Measurements from ENCODE around the gene ZNF649. TPM values are rescaled to one million over a fixed set of nuclear protein-coding genes. Genes with fewer than 3 reads are reported as not detected.

Gene ZNF649
- total and polyA plus RNA-seq, 2 of the 13 experiments (the other 11 are each of a cell fraction or from before 2014, with no cell fraction given): 3.0 to 13.4 TPM

DNA sequence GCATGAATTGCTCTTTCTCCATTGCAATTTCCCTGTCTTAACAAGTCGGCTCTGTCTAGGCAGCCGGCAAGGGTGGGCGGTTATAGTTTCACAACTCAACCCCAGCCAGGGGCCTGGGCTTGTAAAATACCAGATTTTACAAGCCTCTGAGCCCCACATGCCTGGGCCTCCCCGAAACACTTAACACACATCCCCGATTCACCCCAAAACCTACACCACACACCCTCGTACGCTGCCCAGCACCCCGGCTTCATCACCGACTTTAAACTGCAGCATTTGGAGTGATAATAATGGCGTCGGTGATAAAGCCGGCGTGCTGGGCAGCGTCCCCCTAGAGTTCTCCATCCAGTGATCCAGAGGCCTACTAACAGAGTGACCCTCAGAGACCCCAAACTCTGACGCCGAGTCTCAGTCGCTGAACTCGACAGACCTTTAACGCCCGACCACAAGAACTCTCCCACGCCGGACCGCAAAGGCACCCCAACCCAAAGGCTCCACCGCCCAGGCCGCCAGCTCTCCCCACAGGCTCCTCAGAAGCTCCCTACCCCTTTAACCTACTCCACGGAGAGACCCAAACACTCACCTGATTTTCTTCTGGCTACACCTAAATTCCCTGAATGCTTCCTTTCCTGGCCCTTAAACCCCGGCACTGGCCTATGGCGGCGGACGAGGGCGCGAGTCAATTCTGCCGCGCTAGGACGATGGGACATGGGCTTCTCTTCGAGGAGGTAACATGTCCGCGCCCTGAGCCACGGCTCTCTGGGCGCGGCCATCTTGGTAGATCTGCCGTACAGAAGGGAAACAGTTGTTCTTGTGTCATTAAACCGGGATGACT, at the start of gene ZNF649 (continued):
- no peak for TF ChIP-seq ARID2 (CRISPR knock-in tag; IDR thresholded peaks at IDR 0.05; ENCODE audit: borderline replicate concordance)
- no peak for TF ChIP-seq MXD4 (CRISPR knock-in tag; IDR thresholded peaks at IDR 0.05)
- TF ChIP-seq ZNF746 (CRISPR knock-in tag; IDR thresholded peaks at IDR 0.05): no peak
- no peak for TF ChIP-seq PAWR (CRISPR knock-in tag; IDR thresholded peaks at IDR 0.05; ENCODE audit: borderline replicate concordance)
- TF ChIP-seq, protein P1, sequence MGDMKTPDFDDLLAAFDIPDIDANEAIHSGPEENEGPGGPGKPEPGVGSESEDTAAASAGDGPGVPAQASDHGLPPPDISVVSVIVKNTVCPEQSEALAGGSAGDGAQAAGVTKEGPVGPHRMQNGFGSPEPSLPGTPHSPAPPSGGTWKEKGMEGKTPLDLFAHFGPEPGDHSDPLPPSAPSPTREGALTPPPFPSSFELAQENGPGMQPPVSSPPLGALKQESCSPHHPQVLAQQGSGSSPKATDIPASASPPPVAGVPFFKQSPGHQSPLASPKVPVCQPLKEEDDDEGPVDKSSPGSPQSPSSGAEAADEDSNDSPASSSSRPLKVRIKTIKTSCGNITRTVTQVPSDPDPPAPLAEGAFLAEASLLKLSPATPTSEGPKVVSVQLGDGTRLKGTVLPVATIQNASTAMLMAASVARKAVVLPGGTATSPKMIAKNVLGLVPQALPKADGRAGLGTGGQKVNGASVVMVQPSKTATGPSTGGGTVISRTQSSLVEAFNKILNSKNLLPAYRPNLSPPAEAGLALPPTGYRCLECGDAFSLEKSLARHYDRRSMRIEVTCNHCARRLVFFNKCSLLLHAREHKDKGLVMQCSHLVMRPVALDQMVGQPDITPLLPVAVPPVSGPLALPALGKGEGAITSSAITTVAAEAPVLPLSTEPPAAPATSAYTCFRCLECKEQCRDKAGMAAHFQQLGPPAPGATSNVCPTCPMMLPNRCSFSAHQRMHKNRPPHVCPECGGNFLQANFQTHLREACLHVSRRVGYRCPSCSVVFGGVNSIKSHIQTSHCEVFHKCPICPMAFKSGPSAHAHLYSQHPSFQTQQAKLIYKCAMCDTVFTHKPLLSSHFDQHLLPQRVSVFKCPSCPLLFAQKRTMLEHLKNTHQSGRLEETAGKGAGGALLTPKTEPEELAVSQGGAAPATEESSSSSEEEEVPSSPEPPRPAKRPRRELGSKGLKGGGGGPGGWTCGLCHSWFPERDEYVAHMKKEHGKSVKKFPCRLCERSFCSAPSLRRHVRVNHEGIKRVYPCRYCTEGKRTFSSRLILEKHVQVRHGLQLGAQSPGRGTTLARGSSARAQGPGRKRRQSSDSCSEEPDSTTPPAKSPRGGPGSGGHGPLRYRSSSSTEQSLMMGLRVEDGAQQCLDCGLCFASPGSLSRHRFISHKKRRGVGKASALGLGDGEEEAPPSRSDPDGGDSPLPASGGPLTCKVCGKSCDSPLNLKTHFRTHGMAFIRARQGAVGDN (CRISPR knock-in tag; IDR thresholded peaks at IDR 0.05): peak; percentile 74
- TF ChIP-seq RAD51 (IDR thresholded peaks at IDR 0.05; ENCODE audit: borderline replicate concordance): no peak
- TF ChIP-seq MTA1 (CRISPR knock-in tag; IDR thresholded peaks at IDR 0.05; ENCODE audit: borderline replicate concordance): no peak
- no peak for TF ChIP-seq ZNF296 (CRISPR knock-in tag; conservative IDR thresholded peaks at IDR 0.05)
- TF ChIP-seq, protein P2, sequence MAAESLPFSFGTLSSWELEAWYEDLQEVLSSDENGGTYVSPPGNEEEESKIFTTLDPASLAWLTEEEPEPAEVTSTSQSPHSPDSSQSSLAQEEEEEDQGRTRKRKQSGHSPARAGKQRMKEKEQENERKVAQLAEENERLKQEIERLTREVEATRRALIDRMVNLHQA (CRISPR knock-in tag; IDR thresholded peaks at IDR 0.05): no peak
- no peak for TF ChIP-seq ZBTB21 (CRISPR knock-in tag; IDR thresholded peaks at IDR 0.05)
- TF ChIP-seq PPARG (CRISPR knock-in tag; conservative IDR thresholded peaks at IDR 0.05): peak; percentile 53
- no peak for TF ChIP-seq PHB2 (IDR thresholded peaks at IDR 0.05; ENCODE audit: partially characterized antibody)
- TF ChIP-seq ZNF335 (CRISPR knock-in tag; IDR thresholded peaks at IDR 0.05): peak; percentile 57; the same call in 1 of the 2 replicates
- TF ChIP-seq, protein P3, sequence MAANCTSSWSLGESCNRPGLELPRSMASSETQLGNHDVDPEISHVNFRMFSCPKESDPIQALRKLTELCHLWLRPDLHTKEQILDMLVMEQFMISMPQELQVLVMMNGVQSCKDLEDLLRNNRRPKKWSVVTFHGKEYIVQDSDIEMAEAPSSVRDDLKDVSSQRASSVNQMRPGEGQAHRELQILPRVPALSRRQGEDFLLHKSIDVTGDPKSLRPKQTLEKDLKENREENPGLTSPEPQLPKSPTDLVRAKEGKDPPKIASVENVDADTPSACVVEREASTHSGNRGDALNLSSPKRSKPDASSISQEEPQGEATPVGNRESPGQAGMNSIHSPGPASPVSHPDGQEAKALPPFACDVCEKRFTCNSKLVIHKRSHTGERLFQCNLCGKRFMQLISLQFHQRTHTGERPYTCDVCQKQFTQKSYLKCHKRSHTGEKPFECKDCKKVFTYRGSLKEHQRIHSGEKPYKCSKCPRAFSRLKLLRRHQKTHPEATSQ (CRISPR knock-in tag; IDR thresholded peaks at IDR 0.05; ENCODE audit: borderline replicate concordance): no peak
- TF ChIP-seq HMG20A (CRISPR knock-in tag; IDR thresholded peaks at IDR 0.05; ENCODE audit: borderline replicate concordance): no peak
- TF ChIP-seq KDM3A (CRISPR knock-in tag; IDR thresholded peaks at IDR 0.05; ENCODE audit: low read depth): no peak
- TF ChIP-seq TBL1XR1 (IDR thresholded peaks at IDR 0.05; ENCODE audit: borderline replicate concordance, low read length, partially characterized antibody): no peak
- TF ChIP-seq, protein P4, sequence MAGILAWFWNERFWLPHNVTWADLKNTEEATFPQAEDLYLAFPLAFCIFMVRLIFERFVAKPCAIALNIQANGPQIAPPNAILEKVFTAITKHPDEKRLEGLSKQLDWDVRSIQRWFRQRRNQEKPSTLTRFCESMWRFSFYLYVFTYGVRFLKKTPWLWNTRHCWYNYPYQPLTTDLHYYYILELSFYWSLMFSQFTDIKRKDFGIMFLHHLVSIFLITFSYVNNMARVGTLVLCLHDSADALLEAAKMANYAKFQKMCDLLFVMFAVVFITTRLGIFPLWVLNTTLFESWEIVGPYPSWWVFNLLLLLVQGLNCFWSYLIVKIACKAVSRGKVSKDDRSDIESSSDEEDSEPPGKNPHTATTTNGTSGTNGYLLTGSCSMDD (CRISPR knock-in tag; IDR thresholded peaks at IDR 0.05): no peak
- TF ChIP-seq ZFP1 (CRISPR knock-in tag; IDR thresholded peaks at IDR 0.05): no peak
- TF ChIP-seq, protein P5, sequence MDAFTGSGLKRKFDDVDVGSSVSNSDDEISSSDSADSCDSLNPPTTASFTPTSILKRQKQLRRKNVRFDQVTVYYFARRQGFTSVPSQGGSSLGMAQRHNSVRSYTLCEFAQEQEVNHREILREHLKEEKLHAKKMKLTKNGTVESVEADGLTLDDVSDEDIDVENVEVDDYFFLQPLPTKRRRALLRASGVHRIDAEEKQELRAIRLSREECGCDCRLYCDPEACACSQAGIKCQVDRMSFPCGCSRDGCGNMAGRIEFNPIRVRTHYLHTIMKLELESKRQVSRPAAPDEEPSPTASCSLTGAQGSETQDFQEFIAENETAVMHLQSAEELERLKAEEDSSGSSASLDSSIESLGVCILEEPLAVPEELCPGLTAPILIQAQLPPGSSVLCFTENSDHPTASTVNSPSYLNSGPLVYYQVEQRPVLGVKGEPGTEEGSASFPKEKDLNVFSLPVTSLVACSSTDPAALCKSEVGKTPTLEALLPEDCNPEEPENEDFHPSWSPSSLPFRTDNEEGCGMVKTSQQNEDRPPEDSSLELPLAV (CRISPR knock-in tag; conservative IDR thresholded peaks at IDR 0.05; ENCODE audit: low read depth): no peak
- TF ChIP-seq ZNF761 (CRISPR knock-in tag; conservative IDR thresholded peaks at IDR 0.05): no peak
- TF ChIP-seq RORA (CRISPR knock-in tag; IDR thresholded peaks at IDR 0.05): no peak
